ENCODE results near the gene PUM2. TPM values are rescaled to one million over a fixed set of nuclear protein-coding genes. Genes with fewer than 3 reads are reported as not detected.

PUM2 gene
- total RNA-seq, 1 donor from 2014 or later = 22.4 TPM

- Histone ChIP-seq H3K4me3 (no peak overlapping the region), H3K27ac (no peak overlapping the region), H3K27me3 (no peaks in the 10 kb centered on the region), H3K36me3 (no peaks in the 10 kb centered on the region), H3K9me3 (no peaks in the 10 kb centered on the region), H3K4me1 (no peaks in the 10 kb centered on the region)
- intact Hi-C loops (cut with DNase I) = no loop called here
- no peak for DNase-seq (ENCODE audit: low spot score in 2 of 2)
- no peak for TF ChIP-seq CTCF (IDR thresholded peaks at IDR 0.05)
Observed at GRCh38 chr2:20393986-20394385, 43.3 kb upstream of the PUM2 start.

- H3K4me3 ChIP-seq = no peak overlapping the region
- no peaks in the 10 kb centered on the region for H3K9me3 ChIP-seq
- H3K27ac ChIP-seq = no peak overlapping the region
- no peak for TF ChIP-seq CTCF (IDR thresholded peaks at IDR 0.05)
- H3K36me3 ChIP-seq = no peaks in the 10 kb centered on the region
- DNase-seq (ENCODE audit: low spot score in 2 of 2) = no peak
- H3K27me3 ChIP-seq = no peaks in the 10 kb centered on the region
- no peaks in the 10 kb centered on the region for H3K4me1 ChIP-seq
- intact Hi-C loops (cut with DNase I) = no loop called here
Observed at GRCh38 chr2:20391951-20392699, 41.5 kb upstream of the PUM2 start.

- TF ChIP-seq CTCF (IDR thresholded peaks at IDR 0.05) = no peak
- DNase-seq (ENCODE audit: low spot score in 2 of 2) = no peak
- no peaks in the 10 kb centered on the region for H3K36me3 ChIP-seq
- H3K4me3 ChIP-seq = no peak overlapping the region
- no peaks in the 10 kb centered on the region for H3K4me1 ChIP-seq
- no peak overlapping the region for H3K27ac ChIP-seq
- H3K27me3 ChIP-seq = no peaks in the 10 kb centered on the region
- intact Hi-C loops (cut with DNase I) = no loop called here
- no peaks in the 10 kb centered on the region for H3K9me3 ChIP-seq
Observed at GRCh38 chr2:20390524-20391123, 40.0 kb upstream of the PUM2 start.

- no peaks in the 10 kb centered on the region for H3K27me3 ChIP-seq
- no peak for TF ChIP-seq CTCF (IDR thresholded peaks at IDR 0.05)
- no peak overlapping the region for H3K27ac ChIP-seq
- intact Hi-C loops (cut with DNase I) = loop anchor here (5.0 kb wide), 1 partner anchor 42 kb away; no protein-coding TSS in a partner anchor
- no peaks in the 10 kb centered on the region for H3K36me3 ChIP-seq
- no peak overlapping the region for H3K4me3 ChIP-seq
- peak in 1 of 2 donors; percentile 5 for DNase-seq (ENCODE audit: low spot score in 2 of 2)
- H3K9me3 ChIP-seq = no peaks in the 10 kb centered on the region
- no peaks in the 10 kb centered on the region for H3K4me1 ChIP-seq
Observed at GRCh38 chr2:20384953-20385352, 34.3 kb upstream of the PUM2 start.

- no peak for TF ChIP-seq CTCF (IDR thresholded peaks at IDR 0.05)
- H3K4me1 ChIP-seq = peaks cover 0 to 6% of the 10 kb centered on the region in 2 donors
- DNase-seq (ENCODE audit: low spot score in 2 of 2) = peak in 1 of 2 donors; percentile 21
- H3K27me3 ChIP-seq = no peaks in the 10 kb centered on the region
- no peak overlapping the region for H3K4me3 ChIP-seq
- H3K36me3 ChIP-seq = no peaks in the 10 kb centered on the region
- no peak overlapping the region for H3K27ac ChIP-seq
- intact Hi-C loops (cut with DNase I) = loop anchor here (5.0 kb wide), 1 partner anchor 44 kb away; no protein-coding TSS in a partner anchor
- H3K9me3 ChIP-seq = no peaks in the 10 kb centered on the region
Observed at GRCh38 chr2:20382965-20383810, 32.5 kb upstream of the PUM2 start.
